Measurements from ENCODE around the gene VARS2.
A peak's percentile ranks its signal among the peaks of the same experiment; 100 is the strongest.

Gene VARS2

DNA sequence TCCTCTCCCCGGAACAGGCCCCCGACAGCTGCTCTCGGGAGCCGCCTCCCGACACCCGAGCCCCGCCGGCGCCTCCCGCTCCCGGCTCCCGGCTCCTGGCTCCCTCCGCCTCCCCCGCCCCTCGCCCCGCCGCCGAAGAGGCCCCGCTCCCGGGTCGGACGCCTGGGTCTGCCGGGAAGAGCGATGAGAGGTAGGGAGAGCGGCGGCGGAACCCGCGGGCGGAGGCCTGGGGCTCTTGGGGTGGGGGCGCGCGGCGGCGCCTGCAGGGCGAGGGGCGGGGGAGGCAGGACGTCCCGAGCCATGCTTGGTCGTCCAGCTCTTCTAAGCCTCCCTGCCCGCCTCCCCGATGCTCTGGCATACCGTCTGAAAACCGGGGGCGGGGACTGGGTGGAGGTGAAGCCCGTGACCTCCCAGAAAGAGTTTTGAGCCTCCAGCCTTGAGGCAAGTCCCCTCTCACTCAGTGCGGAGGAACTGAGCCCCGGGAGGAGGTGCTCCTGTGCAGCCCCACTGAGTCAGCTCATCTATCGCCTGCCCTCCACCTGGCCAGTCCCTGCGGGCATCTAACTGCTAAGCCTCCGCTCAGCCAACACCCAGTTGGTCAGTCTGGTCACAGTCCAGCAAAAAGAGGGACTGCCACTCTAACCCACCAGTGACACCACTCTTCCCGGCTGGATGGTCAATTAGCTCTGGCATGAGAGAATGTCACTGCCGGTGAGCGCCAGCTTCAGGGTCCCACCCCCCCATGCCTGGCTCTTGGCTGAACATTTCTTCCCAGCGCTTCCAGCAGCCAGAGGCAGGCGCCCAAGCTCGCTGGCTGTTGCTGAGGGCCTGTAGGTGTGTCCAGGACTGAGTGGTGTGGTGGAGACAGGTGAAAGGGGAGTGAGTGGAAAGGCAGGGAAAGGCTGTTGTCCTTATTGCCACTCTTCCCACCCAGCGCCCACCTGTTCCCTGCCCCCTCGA lies 29.2 kb upstream of the VARS2 start:
- DNase-seq = peak; percentile 49

DNA sequence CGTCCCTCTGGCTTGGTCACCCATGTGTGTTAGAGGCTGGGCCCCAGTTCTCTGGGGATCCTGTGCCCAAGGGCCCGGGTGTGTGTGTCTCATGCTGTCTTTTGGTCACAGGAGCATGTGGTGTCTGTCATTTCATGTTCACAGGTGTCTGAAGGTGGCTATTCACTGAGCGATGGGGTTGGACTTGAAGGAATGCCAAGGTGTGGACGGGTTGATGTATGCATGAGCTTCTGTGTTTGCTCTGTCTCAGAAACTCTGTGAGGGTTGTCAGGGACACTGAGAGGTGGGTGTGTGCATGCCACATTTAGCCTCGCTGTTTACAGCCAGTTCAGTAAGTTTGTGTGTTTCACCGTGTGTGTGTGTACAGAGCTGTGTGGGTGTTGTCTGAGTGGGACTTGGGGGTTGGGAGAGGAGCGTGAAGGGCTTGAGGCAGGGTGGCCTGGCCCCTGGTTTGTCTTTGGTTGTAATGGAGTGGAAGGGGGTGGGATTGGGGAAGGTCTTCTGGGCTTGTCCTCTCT lies 28.5 kb upstream of the VARS2 start:
- peak; percentile 41 for DNase-seq

DNA sequence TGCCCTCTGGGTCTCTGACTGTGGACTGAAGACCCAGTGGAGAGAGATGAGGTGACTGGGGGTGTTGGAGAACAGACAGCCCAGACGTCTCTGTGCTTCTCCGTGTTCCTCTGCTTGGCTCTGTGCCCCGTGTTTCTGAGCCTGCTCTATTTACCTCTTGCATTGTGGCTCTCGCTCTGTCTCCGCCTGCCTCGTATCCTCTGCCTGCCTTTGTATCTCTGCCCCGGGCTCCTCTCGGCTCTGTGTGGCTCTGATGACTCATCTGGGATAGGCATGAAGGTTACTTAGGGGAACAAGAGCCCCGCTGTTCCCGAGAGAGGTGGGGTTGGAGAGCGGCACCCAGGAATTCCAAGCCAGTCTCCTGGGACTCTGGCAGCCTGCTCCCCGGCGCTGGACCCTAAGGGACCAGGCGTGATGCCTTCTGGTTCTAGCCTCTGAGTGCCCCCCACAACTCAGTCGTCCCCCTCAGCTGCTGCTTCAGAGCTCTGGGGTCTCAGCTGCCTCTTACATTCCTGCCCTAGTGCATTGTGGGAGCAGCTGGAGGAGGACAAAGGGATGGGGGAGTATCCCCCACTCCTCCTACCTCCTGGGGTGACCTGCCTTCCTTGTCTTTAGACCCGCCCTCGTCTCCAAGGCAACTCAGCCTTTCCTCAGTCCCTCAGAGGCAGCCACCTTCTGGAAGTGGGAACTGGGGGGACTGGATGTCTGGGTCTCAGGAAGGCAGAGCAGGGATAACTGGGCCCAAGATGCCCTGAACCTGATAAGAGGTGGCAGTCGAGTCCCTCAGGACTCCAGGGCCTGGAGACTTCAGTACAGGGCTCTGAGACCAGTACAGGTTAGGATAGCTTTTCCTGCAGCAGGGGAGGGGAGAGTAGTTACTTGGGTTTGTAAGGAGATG lies 27.8 kb upstream of the VARS2 start:
- peak; percentile 85 for DNase-seq

DNA sequence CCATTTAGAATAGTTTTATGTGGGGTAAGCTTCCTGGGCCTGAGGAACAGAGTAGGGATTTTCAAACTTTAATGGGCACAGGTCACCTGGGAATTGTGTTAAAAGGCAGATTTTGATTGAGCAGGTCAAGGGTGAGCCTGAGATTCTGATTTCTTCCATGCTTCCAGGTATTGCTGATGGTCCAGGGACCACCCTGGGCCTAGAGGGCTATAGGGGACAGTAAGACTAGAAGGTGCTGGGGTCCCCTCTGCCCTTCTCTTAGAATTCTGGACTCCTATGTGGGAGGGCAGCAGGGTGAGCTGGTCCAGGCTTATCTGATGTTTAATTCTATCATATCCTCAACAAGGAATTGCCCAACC lies 27.2 kb upstream of the VARS2 start:
- DNase-seq = no peak

DNA sequence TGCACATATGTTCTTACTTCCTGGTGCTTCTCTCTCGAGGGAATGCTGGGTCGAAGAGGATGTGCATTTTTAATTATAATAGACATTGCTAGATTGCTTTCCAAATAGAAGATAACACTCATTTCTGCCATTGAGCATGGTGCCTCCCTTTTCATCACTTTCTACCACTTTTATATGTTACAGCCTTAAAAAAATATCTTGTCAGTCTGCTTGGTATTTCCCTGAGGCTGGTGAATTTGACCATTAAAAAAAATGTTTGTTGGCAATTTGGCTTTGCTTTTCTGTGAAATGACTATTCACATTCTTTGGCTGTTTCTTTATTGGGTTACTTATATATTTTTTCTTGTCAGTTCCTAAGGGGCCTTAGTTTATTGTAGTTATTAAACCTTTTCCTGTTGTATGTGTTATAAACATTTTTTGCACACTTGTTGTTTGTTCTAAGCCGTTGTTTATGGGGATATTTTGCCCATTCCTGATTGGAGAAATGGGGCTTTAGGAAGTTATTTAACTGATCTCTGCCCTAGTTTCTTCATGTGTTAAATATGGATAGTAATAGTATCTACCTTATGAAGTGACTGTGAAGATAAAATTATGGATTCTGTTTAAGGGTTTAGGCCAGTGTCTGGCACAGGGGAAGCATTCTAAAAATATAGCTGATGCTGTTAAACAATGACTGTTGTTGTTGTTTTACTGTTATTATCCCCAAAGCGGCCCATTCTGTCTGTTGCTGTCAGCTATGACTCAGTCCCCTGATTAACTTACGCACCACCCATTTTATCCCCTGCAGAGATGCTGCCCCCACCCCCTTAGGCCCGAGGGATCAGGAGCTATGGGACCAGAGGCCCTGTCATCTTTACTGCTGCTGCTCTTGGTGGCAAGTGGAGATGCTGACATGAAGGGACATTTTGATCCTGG lies 25.9 kb upstream of the VARS2 start:
- no peak for DNase-seq

DNA sequence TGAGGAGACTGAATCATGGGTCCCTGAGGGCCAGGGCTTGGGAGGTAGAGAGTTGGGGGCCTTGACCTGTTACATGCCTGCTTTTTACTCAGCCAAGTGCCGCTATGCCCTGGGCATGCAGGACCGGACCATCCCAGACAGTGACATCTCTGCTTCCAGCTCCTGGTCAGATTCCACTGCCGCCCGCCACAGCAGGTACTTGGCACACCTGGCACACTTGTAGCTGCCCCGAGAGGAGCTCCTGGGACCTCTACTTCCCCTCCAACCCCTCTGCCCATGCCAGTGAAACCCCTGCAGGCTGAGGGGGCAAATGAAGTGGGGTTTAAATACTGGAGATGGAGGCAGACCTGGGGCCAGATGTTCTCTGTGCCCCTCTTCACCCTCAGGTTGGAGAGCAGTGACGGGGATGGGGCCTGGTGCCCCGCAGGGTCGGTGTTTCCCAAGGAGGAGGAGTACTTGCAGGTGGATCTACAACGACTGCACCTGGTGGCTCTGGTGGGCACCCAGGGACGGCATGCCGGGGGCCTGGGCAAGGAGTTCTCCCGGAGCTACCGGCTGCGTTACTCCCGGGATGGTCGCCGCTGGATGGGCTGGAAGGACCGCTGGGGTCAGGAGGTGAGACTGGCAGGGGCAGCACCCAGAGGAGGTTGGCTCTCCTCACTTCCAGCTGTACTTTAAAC lies 25.1 kb upstream of the VARS2 start:
- no peak for DNase-seq

DNA sequence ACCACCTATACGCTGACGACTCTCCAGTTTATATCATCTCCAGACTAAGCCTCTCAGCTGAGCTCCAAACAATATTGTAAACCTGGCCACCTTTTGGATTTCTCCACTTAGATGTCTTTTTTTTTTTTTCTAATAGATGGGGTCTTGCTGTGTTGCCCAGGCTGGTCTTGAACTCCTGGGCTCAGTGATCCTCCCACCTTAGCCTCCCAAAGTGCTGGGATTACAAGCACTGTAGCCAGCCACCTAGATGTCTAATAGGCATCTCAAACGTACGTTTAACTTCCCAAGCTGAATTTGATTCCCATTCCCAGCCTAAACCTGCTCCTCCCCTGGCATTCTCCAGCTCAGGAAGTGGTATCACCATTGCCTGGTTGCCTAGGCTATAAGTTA lies 24.5 kb upstream of the VARS2 start:
- DNase-seq = no peak

DNA sequence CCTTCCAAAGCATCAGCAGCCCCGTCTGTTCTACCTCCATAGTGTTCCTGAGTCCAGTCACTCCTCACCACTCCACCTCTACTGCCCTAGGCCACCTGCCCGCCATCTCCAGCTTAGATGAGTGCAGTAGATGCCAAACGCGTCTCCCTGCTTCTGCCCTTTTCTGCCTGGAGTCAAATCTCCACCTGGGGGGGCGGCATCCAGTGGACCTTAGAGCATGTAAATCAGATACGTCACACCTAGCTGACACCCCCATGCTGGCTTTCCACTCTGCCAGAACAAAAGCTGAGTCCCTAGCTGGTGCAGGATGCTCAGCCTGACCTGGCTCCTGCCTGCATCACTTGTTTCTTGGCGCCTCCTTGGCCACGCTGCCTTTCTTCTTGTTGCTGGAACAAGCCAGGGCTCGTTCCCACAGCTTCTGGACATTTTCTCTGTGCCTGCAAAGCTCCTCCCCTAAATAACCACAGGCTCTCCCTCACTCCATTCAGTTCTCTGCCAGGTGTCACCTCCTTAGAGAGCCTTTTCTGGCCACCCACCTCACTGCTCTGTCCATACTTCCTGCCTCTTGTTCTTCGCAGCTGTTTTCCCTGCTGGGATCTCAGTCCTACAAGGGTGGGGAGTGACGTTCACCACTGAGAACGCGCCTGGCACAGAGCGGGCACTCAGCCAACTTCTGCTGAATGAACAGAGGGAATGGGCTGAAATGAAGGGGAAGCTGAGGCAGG lies 24.0 kb upstream of the VARS2 start:
- peak; percentile 86 for DNase-seq

DNA sequence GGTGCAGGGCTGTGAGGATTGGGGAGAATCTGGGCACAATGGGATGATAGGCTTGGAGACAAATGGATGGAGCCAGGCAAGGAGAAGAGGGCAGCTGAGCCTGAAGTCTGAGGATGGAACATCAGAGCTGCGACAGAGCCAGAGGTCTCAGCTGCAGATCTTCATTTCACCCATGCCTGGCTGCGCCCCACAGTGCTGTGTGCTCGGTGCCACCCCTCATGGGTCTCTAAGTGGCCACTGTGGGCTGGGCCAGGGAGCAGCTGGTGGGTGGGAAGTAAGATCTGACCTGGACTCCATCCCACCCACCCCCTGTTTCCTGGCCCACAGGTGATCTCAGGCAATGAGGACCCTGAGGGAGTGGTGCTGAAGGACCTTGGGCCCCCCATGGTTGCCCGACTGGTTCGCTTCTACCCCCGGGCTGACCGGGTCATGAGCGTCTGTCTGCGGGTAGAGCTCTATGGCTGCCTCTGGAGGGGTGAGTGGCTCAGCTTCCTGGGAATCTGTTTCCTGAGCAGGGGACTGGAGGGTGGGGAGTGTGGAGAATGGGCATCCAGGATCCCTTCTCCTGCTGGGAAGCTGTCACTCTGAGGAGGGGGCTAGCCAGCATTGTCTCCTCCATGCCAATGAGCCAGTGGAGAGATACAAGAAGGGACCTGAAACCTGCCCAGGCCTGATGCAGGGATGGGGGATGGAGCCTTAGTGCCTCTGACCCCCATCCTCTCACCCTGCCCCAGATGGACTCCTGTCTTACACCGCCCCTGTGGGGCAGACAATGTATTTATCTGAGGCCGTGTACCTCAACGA lies 23.2 kb upstream of the VARS2 start:
- no peak for DNase-seq

DNA sequence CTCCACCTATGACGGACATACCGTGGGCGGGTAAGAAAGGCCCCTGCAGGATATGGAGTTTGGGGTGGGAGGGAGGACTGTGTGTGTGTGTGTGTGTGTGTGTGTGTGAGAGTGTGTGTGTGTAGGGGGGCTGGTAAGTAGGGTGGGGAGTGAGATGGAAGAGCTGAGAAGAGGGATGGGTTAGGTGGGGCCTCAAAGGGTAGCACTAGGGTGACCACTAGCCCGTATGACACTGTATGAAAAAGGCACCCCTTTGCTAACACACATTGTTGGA lies 22.7 kb upstream of the VARS2 start:
- no peak for DNase-seq

DNA sequence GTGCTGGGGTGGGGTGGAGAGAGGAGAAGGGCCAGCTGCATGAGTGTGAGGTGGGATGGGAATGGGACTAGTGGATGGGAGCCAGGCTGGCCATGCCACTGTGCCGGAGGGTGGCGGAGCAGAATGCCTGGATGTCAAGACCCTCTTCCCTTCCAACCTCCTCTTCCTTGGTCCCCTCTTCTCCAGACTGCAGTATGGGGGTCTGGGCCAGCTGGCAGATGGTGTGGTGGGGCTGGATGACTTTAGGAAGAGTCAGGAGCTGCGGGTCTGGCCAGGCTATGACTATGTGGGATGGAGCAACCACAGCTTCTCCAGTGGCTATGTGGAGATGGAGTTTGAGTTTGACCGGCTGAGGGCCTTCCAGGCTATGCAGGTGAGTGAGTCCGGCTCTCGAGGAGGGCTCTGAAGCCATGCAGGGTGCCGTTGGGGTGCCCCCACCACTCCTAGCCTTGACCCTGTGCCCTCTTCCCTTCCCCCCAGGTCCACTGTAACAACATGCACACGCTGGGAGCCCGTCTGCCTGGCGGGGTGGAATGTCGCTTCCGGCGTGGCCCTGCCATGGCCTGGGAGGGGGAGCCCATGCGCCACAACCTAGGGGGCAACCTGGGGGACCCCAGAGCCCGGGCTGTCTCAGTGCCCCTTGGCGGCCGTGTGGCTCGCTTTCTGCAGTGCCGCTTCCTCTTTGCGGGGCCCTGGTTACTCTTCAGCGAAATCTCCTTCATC lies 22.1 kb upstream of the VARS2 start:
- DNase-seq = no peak

DNA sequence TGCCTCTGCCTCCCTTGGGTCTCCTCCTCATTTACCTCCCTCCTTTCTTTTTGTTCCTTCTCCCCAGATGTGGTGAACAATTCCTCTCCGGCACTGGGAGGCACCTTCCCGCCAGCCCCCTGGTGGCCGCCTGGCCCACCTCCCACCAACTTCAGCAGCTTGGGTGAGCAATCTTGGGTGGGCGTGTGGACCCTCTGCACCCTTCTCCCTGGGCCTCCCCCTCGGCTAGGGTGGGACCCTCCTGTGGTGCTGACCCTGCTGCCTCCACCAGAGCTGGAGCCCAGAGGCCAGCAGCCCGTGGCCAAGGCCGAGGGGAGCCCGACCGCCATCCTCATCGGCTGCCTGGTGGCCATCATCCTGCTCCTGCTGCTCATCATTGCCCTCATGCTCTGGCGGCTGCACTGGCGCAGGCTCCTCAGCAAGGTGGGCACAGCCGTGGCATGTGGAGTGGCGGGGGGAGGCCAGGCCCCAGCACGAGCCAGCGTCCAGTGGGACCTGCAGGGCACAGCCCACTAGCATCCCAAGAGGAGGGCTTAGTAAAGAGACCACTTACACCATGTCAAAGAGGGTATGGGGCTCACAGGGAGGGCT lies 20.9 kb upstream of the VARS2 start:
- no peak for DNase-seq

DNA sequence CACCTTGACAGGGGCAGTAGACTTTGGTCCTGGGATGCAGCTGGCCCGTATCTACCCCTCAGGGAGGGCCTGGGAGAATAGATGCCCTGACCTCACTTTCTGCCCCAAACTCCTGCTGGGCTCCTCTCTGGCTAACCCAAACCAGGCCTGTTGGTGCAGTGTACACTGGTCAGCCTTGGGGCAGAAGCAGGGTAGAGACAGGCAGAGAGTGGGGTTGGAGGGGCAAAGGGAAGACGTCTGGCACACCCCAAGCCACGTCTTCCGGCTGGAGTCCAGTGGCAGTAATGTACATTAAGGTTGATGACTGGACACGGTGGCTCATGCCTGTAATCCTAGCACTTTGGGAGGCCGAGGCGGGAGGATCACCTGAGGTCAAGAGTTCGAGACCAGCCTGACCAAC lies 20.4 kb upstream of the VARS2 start:
- no peak for DNase-seq

DNA sequence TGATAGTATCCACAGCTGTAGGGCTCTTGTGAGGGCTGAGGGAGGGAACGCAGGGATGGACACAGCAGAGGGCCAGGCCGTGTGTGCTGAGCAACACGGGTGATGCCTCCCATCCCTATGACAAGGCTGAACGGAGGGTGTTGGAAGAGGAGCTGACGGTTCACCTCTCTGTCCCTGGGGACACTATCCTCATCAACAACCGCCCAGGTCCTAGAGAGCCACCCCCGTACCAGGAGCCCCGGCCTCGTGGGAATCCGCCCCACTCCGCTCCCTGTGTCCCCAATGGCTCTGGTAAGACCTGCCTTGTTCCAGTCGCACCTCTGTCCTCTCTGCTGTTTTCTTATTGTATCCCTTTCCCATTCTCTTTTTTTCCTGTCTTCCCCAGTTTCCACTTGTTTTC lies 19.7 kb upstream of the VARS2 start:
- no peak for DNase-seq

DNA sequence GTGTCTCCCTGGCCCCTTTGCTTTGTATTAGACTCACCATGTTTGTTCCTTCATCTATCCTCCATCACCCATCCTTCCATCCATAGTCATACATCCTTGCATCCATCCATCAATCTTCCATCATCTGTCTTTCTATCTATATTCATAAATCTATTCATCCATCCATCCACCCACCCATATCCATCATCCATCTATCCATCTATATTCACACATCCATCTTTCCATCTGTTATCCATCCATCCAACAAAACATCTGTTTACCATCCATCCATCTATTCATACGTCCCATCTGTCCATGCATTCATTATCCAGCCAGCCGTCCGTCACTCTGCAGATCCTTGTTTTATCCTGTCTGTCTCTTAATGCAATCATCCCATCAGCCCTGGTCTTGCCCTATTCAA lies 19.1 kb upstream of the VARS2 start:
- DNase-seq = no peak

DNA sequence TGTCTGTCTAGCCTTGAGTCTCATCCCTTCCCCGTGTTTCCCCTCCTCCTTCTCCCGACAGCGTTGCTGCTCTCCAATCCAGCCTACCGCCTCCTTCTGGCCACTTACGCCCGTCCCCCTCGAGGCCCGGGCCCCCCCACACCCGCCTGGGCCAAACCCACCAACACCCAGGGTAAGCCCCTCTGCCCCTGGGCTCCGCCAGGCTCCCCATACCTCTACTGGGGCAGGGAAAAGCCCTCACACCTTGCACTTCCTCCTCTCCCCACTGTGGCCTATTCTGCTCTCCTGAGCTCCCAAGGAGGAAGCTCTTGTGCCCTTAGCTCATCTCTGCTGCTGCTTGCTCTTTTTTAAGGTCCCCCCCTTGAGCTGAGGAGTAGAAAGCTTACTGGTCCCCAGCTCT lies 18.7 kb upstream of the VARS2 start:
- DNase-seq = no peak

DNA sequence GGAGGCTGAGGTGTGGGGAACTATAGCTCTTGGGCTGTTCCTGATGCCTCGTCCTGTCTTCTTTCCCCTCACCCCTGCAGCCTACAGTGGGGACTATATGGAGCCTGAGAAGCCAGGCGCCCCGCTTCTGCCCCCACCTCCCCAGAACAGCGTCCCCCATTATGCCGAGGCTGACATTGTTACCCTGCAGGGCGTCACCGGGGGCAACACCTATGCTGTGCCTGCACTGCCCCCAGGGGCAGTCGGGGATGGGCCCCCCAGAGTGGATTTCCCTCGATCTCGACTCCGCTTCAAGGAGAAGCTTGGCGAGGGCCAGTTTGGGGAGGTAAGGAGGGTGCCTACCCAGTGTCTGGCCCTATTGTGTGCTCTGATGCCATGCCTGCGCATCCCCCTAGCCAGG lies 17.5 kb upstream of the VARS2 start:
- no peak for DNase-seq

DNA sequence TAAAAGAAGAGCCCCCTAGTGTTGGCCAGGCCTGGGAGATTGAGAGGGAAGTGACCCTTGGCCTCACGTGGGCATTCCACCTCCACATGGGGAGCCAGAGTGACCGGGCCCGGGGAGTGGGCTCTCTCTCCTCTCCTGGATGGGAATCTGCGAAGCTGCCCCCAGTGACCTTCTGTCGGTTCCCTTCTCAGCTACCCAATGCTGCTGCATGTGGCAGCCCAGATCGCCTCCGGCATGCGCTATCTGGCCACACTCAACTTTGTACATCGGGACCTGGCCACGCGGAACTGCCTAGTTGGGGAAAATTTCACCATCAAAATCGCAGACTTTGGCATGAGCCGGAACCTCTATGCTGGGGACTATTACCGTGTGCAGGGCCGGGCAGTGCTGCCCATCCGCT lies 16.2 kb upstream of the VARS2 start:
- DNase-seq = no peak

DNA sequence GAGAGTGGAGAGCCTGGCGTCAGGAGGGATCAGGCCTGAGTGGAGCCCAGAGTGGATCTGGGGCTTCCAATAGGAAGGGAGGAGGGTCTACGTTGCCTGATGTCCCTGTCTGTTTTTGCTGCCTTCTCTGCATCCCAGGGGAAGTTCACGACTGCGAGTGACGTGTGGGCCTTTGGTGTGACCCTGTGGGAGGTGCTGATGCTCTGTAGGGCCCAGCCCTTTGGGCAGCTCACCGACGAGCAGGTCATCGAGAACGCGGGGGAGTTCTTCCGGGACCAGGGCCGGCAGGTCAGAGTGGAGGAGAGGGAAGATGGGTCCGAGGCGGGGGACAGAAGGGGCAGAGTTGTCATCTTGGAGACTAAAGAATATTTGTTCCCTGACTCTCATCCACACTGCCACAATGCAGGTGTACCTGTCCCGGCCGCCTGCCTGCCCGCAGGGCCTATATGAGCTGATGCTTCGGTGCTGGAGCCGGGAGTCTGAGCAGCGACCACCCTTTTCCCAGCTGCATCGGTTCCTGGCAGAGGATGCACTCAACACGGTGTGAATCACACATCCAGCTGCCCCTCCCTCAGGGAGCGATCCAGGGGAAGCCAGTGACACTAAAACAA lies 15.2 kb upstream of the VARS2 start:
- no peak for DNase-seq
